Stomach (tissue), 4 donors: ENCODE data around the gene SP4.

ENCODE experiments used
- EP300 ChIP-seq: sonication (generic); formaldehyde crosslinking; IDR thresholded peaks from one replicate; pipeline ENCODE4 v1.6.1; 2017; ENCODE audit warnings: antibody characterized with exemption
- POLR2A ChIP-seq, 4 donors: fragments of 450-650 bp; IDR thresholded peaks; one replicate each; pipeline ENCODE4 v1.6.1; 2016; ENCODE audit warnings: antibody characterized with exemption in 4 of 4, control low read depth in 2 of 4, mild to moderate bottlenecking in 1 of 4, moderate library complexity in 1 of 4
- POLR2AphosphoS5 ChIP-seq, 3 donors: sonication (generic); formaldehyde crosslinking; IDR thresholded peaks; one replicate each; pipeline ENCODE4 v1.6.1; 2016; ENCODE audit warnings: antibody characterized with exemption in 3 of 3
- TF ChIP-seq, protein P1 (sequence below), 7 experiments: fragments of 450-650 bp in 4 of 7; fragments of 200-600 bp in 3 of 7; sonication (generic) in 3 of 7; IDR thresholded peaks; one replicate each; pipeline ENCODE4 v1.5.1; 2016 to 2019; ENCODE audit warnings: antibody characterized with exemption in 7 of 7, control low read depth in 2 of 7, mild to moderate bottlenecking in 1 of 7

DNA sequence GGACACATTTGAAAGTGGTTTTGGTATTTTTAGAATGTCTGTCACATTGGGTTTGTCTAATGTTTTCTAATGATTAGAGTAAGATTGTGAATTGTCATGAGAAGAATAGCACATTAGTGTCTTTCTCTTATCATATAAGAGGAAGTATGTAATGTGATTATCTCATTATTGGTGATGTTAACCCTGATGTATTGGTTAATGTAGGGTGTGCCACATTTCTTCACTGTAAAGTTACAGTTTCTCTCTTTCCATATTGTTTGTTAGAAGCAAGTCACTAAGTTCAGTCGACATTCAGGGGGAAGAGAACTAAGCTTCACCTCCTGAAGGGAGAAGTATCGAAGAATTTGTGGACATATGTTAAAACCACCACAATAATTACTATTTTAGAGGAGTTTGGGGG lies 58.6 kb downstream of the SP4 start:
- TF ChIP-seq, protein P1, sequence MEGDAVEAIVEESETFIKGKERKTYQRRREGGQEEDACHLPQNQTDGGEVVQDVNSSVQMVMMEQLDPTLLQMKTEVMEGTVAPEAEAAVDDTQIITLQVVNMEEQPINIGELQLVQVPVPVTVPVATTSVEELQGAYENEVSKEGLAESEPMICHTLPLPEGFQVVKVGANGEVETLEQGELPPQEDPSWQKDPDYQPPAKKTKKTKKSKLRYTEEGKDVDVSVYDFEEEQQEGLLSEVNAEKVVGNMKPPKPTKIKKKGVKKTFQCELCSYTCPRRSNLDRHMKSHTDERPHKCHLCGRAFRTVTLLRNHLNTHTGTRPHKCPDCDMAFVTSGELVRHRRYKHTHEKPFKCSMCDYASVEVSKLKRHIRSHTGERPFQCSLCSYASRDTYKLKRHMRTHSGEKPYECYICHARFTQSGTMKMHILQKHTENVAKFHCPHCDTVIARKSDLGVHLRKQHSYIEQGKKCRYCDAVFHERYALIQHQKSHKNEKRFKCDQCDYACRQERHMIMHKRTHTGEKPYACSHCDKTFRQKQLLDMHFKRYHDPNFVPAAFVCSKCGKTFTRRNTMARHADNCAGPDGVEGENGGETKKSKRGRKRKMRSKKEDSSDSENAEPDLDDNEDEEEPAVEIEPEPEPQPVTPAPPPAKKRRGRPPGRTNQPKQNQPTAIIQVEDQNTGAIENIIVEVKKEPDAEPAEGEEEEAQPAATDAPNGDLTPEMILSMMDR (IDR thresholded peaks at IDR 0.05) = no peak
- TF ChIP-seq POLR2AphosphoS5 (IDR thresholded peaks at IDR 0.05) (no peak), POLR2A (IDR thresholded peaks at IDR 0.05) (no peak), EP300 (no peak)
